Caco-2 (cell line): Measurements from ENCODE around the gene YIPF7. TPM values are rescaled to one million over a fixed set of nuclear protein-coding genes. Genes with fewer than 3 reads are reported as not detected.

Source experiments
- BruUV-seq: library from RNA; stranded (reverse); fragments of 400-500 nt; replicated peaks from 2 replicates; lab custom pipeline; 2021; lab: Mats Ljungman, UMichigan
- CTCF ChIA-PET: fragments of 300-600 bp; sonication (Branson Sonifier 250); formaldehyde crosslinking; loops from one replicate; lab custom pipeline; 2022; ENCODE audit warnings: antibody characterized with exemption; lab: Charles Lee
- POLR2A ChIA-PET: fragments of 300-600 bp; sonication (Branson Sonifier 250); formaldehyde crosslinking; loops from one replicate; lab custom pipeline; 2022; ENCODE audit warnings: antibody characterized with exemption; lab: Charles Lee
- DNase-seq, 2 experiments: peaks; one replicate each; pipeline versions ENCODE4 v3.0.0 to v3.0.0-alpha.2; 2020 to 2022
- H3K27me3 ChIP-seq: replicated peaks from 2 replicates; pipeline ENCODE4 v1.6.0; 2011; ENCODE audit warnings: low read length; ENCODE audit not compliant: control insufficient read depth, insufficient read depth
- H3K36me3 ChIP-seq: 2 replicates; pipeline ENCODE4 v1.5.1; 2011; ENCODE audit warnings: low read length; ENCODE audit not compliant: control insufficient read depth, insufficient read depth
- H3K4me1 ChIP-seq: fragments of 250-450 bp; sonication (Bioruptor Pico); 2 replicates; pipeline ENCODE4 v1.5.1; 2020; ENCODE audit warnings: mild to moderate bottlenecking
- H3K4me3 ChIP-seq: 2 replicates; pipeline ENCODE4 v1.5.1; 2011; ENCODE audit warnings: low read depth, mild to moderate bottlenecking, control low read depth, low read length
- H3K9me3 ChIP-seq: fragments of 250-450 bp; sonication (Bioruptor Pico); 2 replicates; pipeline ENCODE4 v1.5.1; 2020; ENCODE audit warnings: mild to moderate bottlenecking, moderate library complexity
- H3K27ac Mint-ChIP-seq: one replicate; pipeline ENCODE4 v1.8.0; 2022; ENCODE audit warnings: mixed read lengths; ENCODE audit not compliant: unreplicated experiment
- H3K27me3 Mint-ChIP-seq: one replicate; pipeline ENCODE4 v1.8.0; 2022; ENCODE audit warnings: mixed read lengths; ENCODE audit not compliant: insufficient read depth, unreplicated experiment
- H3K36me3 Mint-ChIP-seq: one replicate; pipeline ENCODE4 v1.8.0; 2022; ENCODE audit warnings: mild to moderate bottlenecking, mixed read lengths; ENCODE audit not compliant: insufficient read depth, unreplicated experiment
- H3K4me1 Mint-ChIP-seq: one replicate; pipeline ENCODE4 v1.8.0; 2022; ENCODE audit warnings: low read depth, mixed read lengths; ENCODE audit not compliant: unreplicated experiment
- H3K4me3 Mint-ChIP-seq: one replicate; pipeline ENCODE4 v1.8.0; 2022; ENCODE audit warnings: mild to moderate bottlenecking, moderate library complexity, mixed read lengths; ENCODE audit not compliant: unreplicated experiment
- H3K9me3 Mint-ChIP-seq: one replicate; pipeline ENCODE4 v1.8.0; 2022; ENCODE audit warnings: mixed read lengths; ENCODE audit not compliant: unreplicated experiment
- intact Hi-C: fragments of 100-400 bp; cut with micrococcal nuclease; formaldehyde crosslinking; loops from one replicate; pipeline ENCODE4 v1.10.0; 2022; ENCODE audit not compliant: unreplicated experiment
- total RNA-seq: library from RNA; stranded (reverse); gene quantifications from 2 replicates; pipeline ENCODE4 v1.2.3, GENCODE V29; 2022
- TF ChIP-seq, protein P1 (sequence below), 2 experiments: fragments of 200-600 bp in 1 of 2; IDR thresholded peaks; 1 replicate in 1 of 2; 2 replicates in 1 of 2; pipeline versions ENCODE4 v1.5.1 to v1.8.0; 2011 to 2022; ENCODE audit warnings: antibody characterized with exemption in 1 of 2, control low read depth in 1 of 2, inconsistent platforms in 1 of 2, low read depth in 1 of 2, low read length in 1 of 2, mild to moderate bottlenecking in 1 of 2, moderate library complexity in 1 of 2; ENCODE audit not compliant: insufficient read depth in 1 of 2, severe bottlenecking in 1 of 2, unreplicated experiment in 1 of 2

Gene YIPF7
- total RNA-seq, 1 experiment from 2014 or later = not detected

DNA sequence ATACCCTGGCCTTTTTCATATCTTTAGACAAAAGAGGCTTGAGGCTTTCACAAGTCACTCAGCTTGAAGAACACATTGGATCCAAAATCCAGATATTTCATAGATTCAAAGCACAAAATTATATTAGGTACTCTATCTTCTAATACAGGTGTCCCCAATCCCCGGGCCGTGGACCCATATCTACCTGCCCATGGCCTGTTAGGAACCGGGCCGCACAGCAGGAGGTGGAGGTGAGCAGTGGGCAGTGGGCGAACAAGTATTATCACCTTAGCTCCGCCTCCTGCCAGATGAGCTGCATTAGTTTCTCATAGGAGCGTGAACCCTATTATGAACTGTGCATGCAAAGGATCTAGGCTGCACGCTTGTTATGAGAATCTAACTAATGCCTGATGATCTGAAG, 18.7 kb downstream of the YIPF7 start:
- DNase-seq = no peak
- Histone ChIP-seq H3K4me3 (no peak overlapping the region), H3K36me3 (no peaks in the 10 kb centered on the region), H3K4me1 (no peaks in the 10 kb centered on the region), H3K27me3 (no peaks in the 10 kb centered on the region), H3K9me3 (no peaks in the 10 kb centered on the region)
- CTCF ChIA-PET = no interaction called here
- BruUV-seq = no TSS peak
- no peak overlapping the region for H3K27ac Mint-ChIP-seq
- peaks cover 2% of the 10 kb centered on the region for H3K27me3 Mint-ChIP-seq
- POLR2A ChIA-PET = no interaction called here
- H3K4me1 Mint-ChIP-seq = no peaks in the 10 kb centered on the region
- no peak overlapping the region for H3K4me3 Mint-ChIP-seq
- H3K36me3 Mint-ChIP-seq = no peaks in the 10 kb centered on the region
- TF ChIP-seq, protein P1, sequence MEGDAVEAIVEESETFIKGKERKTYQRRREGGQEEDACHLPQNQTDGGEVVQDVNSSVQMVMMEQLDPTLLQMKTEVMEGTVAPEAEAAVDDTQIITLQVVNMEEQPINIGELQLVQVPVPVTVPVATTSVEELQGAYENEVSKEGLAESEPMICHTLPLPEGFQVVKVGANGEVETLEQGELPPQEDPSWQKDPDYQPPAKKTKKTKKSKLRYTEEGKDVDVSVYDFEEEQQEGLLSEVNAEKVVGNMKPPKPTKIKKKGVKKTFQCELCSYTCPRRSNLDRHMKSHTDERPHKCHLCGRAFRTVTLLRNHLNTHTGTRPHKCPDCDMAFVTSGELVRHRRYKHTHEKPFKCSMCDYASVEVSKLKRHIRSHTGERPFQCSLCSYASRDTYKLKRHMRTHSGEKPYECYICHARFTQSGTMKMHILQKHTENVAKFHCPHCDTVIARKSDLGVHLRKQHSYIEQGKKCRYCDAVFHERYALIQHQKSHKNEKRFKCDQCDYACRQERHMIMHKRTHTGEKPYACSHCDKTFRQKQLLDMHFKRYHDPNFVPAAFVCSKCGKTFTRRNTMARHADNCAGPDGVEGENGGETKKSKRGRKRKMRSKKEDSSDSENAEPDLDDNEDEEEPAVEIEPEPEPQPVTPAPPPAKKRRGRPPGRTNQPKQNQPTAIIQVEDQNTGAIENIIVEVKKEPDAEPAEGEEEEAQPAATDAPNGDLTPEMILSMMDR (IDR thresholded peaks at IDR 0.05; ENCODE audit: insufficient read depth in 1 of 2, low read depth in 1 of 2, low read length in 1 of 2, severe bottlenecking in 1 of 2, unreplicated experiment in 1 of 2) = no peak
- intact Hi-C loops = no loop called here
- H3K9me3 Mint-ChIP-seq = no peaks in the 10 kb centered on the region

DNA sequence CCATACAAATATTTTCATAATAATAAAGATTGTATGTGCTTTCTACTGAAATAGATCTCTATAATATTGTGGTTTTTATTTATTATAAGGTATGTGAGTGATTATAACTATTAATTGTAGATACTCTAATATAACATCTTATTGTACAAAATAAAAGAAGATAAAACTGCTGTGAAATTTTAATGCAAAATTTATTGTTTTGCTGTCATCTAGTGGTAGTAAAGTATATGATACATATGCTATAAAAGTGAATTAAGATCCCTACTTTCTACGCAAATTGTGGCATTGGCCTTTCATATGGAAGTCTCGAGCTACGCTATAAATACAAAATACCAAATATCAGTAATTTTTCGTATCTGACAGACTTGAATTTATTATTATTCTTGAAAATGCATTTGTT, 19.3 kb downstream of the YIPF7 start:
- Histone ChIP-seq H3K36me3 (no peaks in the 10 kb centered on the region), H3K4me1 (no peaks in the 10 kb centered on the region), H3K27me3 (no peaks in the 10 kb centered on the region), H3K4me3 (no peak overlapping the region), H3K9me3 (no peaks in the 10 kb centered on the region)
- ChIA-PET CTCF (no interaction called here), POLR2A (no interaction called here)
- H3K36me3 Mint-ChIP-seq = no peaks in the 10 kb centered on the region
- peaks cover 2% of the 10 kb centered on the region for H3K27me3 Mint-ChIP-seq
- DNase-seq = no peak
- TF ChIP-seq, protein P1 (IDR thresholded peaks at IDR 0.05; ENCODE audit: insufficient read depth in 1 of 2, low read depth in 1 of 2, low read length in 1 of 2, severe bottlenecking in 1 of 2, unreplicated experiment in 1 of 2) = no peak
- BruUV-seq = no TSS peak
- H3K27ac Mint-ChIP-seq = no peak overlapping the region
- no peaks in the 10 kb centered on the region for H3K4me1 Mint-ChIP-seq
- intact Hi-C loops = no loop called here
- H3K9me3 Mint-ChIP-seq = no peaks in the 10 kb centered on the region
- H3K4me3 Mint-ChIP-seq = no peak overlapping the region

DNA sequence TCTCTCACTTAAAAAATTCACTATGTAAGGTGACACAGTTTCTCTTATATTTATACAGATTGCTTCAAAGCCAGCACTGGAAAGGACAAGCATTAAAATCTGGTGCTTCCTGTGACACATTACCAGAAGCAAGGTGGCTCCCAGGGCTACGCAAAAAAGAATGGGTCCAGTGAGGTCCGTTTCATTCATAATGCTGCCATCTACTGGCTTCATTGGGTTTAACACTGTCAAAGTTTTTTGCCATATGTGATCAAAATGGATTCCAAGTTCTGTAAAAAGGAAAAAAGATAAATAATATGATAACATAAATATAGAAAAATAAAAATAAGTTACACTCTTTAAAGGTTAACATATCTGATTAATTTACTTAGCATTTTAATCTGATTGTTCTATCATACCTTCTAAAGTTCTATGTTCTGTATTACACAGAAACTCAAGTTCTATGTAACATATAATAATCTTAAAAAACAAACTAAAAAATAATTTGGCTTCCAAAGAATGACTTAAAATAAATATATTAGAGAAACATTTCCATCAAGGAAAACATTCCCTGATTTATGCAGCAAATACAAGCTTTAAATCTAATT, 22.1 kb downstream of the YIPF7 start:
- ChIA-PET POLR2A (no interaction called here), CTCF (no interaction called here)

More for the DNA sequence above, 22.1 kb downstream of the YIPF7 start:
- peak; percentile 38 to 49 for DNase-seq
- no peaks in the 10 kb centered on the region for H3K36me3 ChIP-seq
- H3K9me3 ChIP-seq = no peaks in the 10 kb centered on the region
- TF ChIP-seq, protein P1 (IDR thresholded peaks at IDR 0.05; ENCODE audit: insufficient read depth in 1 of 2, low read depth in 1 of 2, low read length in 1 of 2, severe bottlenecking in 1 of 2, unreplicated experiment in 1 of 2) = peak; percentile 55 to 67
- intact Hi-C loops = loop anchor here (1.0 to 2.0 kb wide), 3 partner anchors 204 to 1497 kb away; no protein-coding TSS in a partner anchor
- H3K27ac Mint-ChIP-seq = no peak overlapping the region
- peaks cover 2% of the 10 kb centered on the region for H3K27me3 Mint-ChIP-seq
- H3K4me1 ChIP-seq = no peaks in the 10 kb centered on the region
- H3K27me3 ChIP-seq = no peaks in the 10 kb centered on the region; the same call in 1 of the 2 replicates
- H3K9me3 Mint-ChIP-seq = no peaks in the 10 kb centered on the region
- no peak overlapping the region for H3K4me3 ChIP-seq
- BruUV-seq = no TSS peak
- no peaks in the 10 kb centered on the region for H3K4me1 Mint-ChIP-seq
- no peaks in the 10 kb centered on the region for H3K36me3 Mint-ChIP-seq
- H3K4me3 Mint-ChIP-seq = no peak overlapping the region
